K562 (cell line): ENCODE measurements around the gene NPM1. TPM values are rescaled to one million over a fixed set of nuclear protein-coding genes. Genes with fewer than 3 reads are reported as not detected.

Source experiments
- BACH1 ChIP-seq: fragments of 200-800 bp; sonication (Bioruptor generic); IDR thresholded peaks from 2 replicates; pipeline ENCODE4 v1.6.1; 2016; ENCODE audit warnings: missing genetic modification characterization, missing compliant biosample characterization
- GABPA ChIP-seq: fragments of 200-800 bp; sonication (Bioruptor generic); conservative IDR thresholded peaks from 2 replicates; pipeline ENCODE4 v1.6.1; 2016; ENCODE audit warnings: low read depth, missing genetic modification characterization, missing compliant biosample characterization
- GATA2 ChIP-seq: sonication (generic); formaldehyde crosslinking; IDR thresholded peaks from 2 replicates; pipeline ENCODE4 v1.4.0; 2020; ENCODE audit warnings: mild to moderate bottlenecking, missing genetic modification reagents
- GTF2F1 ChIP-seq: IDR thresholded peaks from 2 replicates; pipeline ENCODE4 v1.6.1; 2011; ENCODE audit warnings: low read depth, low read length, improper control_type of control experiment
- HINFP ChIP-seq: fragments of 450-650 bp; conservative IDR thresholded peaks from 2 replicates; pipeline ENCODE4 v1.6.1; 2016; ENCODE audit warnings: missing genetic modification characterization, low read depth, mild to moderate bottlenecking, control low read depth, missing compliant biosample characterization
- HMG20B ChIP-seq: fragments of 250-450 bp; sonication (Bioruptor Pico); IDR thresholded peaks from 2 replicates; pipeline ENCODE4 v1.5.0; 2021; ENCODE audit warnings: mild to moderate bottlenecking
- KDM4B ChIP-seq, 2 experiments: fragments of 450-650 bp in 1 of 2; sonication (generic) in 1 of 2; IDR thresholded peaks; 2 replicates each; pipeline ENCODE4 v1.6.1; 2016 to 2017; ENCODE audit warnings: borderline replicate concordance in 2 of 2, antibody characterized with exemption in 1 of 2, low read depth in 1 of 2, mild to moderate bottlenecking in 1 of 2
- MCM3 ChIP-seq: fragments of 450-650 bp; IDR thresholded peaks from 2 replicates; pipeline ENCODE4 v1.6.1; 2016
- NCOA6 ChIP-seq: fragments of 450-650 bp; IDR thresholded peaks from 2 replicates; pipeline ENCODE4 v1.6.1; 2017; ENCODE audit warnings: mild to moderate bottlenecking
- NELFE ChIP-seq: IDR thresholded peaks from 2 replicates; pipeline ENCODE4 v1.6.1; 2011; ENCODE audit warnings: mild to moderate bottlenecking; ENCODE audit not compliant: insufficient read depth, insufficient read length
- NR3C1 ChIP-seq: sonication (generic); formaldehyde crosslinking; IDR thresholded peaks from 2 replicates; pipeline ENCODE4 v1.8.1; 2022; ENCODE audit warnings: missing genetic modification reagents
- PHB ChIP-seq: fragments of 250-450 bp; sonication (Bioruptor Pico); IDR thresholded peaks from 2 replicates; pipeline ENCODE4 v1.5.0; 2021
- POLR2AphosphoS2 ChIP-seq: IDR thresholded peaks from 2 replicates; pipeline ENCODE4 v1.6.1; 2012; ENCODE audit warnings: low read length, improper control_type of control experiment
- POLR3A ChIP-seq: IDR thresholded peaks from 2 replicates; pipeline ENCODE4 v1.6.1; 2011; ENCODE audit warnings: borderline replicate concordance, mild to moderate bottlenecking, moderate library complexity; ENCODE audit not compliant: insufficient read length, insufficient read depth; ENCODE audit errors: extremely low read depth
- SOX6 ChIP-seq: fragments of 450-650 bp; IDR thresholded peaks from 2 replicates; pipeline ENCODE4 v1.6.1; 2014; ENCODE audit warnings: mild to moderate bottlenecking
- UBTF ChIP-seq, 2 experiments: IDR thresholded peaks; 2 replicates each; pipeline ENCODE4 v1.6.1; 2012; ENCODE audit warnings: improper control_type of control experiment in 2 of 2, low read depth in 2 of 2, low read length in 2 of 2, borderline replicate concordance in 1 of 2
- YY1 ChIP-seq, 3 experiments: IDR thresholded peaks; 2 replicates each; pipeline ENCODE4 v1.6.1; 2011; ENCODE audit warnings: low read length in 2 of 3, mild to moderate bottlenecking in 2 of 3, moderate library complexity in 2 of 3, borderline replicate concordance in 1 of 3, control low read depth in 1 of 3, low read depth in 1 of 3; ENCODE audit not compliant: insufficient read depth in 3 of 3, insufficient replicate concordance in 2 of 3, control insufficient read depth in 1 of 3, insufficient read length in 1 of 3; ENCODE audit errors: extremely low read depth in 1 of 3
- ZKSCAN8 ChIP-seq: fragments of 200-800 bp; sonication (Bioruptor generic); IDR thresholded peaks from 2 replicates; pipeline ENCODE4 v1.6.1; 2016; ENCODE audit warnings: missing genetic modification characterization, missing compliant biosample characterization
- ZNF140 ChIP-seq: fragments of 250-450 bp; sonication (Bioruptor Pico); IDR thresholded peaks from 2 replicates; pipeline ENCODE4 v1.8.0; 2021; ENCODE audit warnings: moderate library complexity, mild to moderate bottlenecking, inconsistent platforms
- ZNF589 ChIP-seq: fragments of 200-800 bp; sonication (Bioruptor generic); IDR thresholded peaks from 2 replicates; pipeline ENCODE4 v1.6.1; 2016; ENCODE audit warnings: low read depth, missing genetic modification characterization, missing compliant biosample characterization
- polyA plus RNA-seq, 8 experiments: library from polyadenylated mRNA; depleted of rRNA in 4 of 8; stranded (reverse) in 5 of 8; unstranded in 3 of 8; fragments of >200 nt; fragmentation: Nextera tagmentation in 2 of 8; fragmentation: Illumina TruSeq in 1 of 8; extraction: Ambion mirVana in 2 of 8; extraction: Trizol in 1 of 8; gene quantifications; 2 replicates each; pipeline versions ENCODE4 v1.2.1 to v1.2.3, GENCODE V29; 2011 to 2014; ENCODE audit warnings: inconsistent platforms in 1 of 8, missing spikeins in 1 of 8
- total RNA-seq, 7 experiments: library from RNA; depleted of rRNA in 6 of 7; stranded (reverse); fragments of >200 nt in 6 of 7; fragmentation: Illumina TruSeq in 2 of 7; extraction: Trizol in 2 of 7; gene quantifications; 2 replicates each; pipeline versions ENCODE4 v1.2.1 to v1.2.3, GENCODE V29; 2011 to 2021; ENCODE audit warnings: low replicate concordance in 1 of 7
- TF ChIP-seq, protein P1 (sequence below): sonication (generic); formaldehyde crosslinking; IDR thresholded peaks from 2 replicates; pipeline ENCODE4 v1.9.0; 2022; ENCODE audit warnings: mild to moderate bottlenecking, missing genetic modification reagents
- TF ChIP-seq, protein P2 (sequence below): fragments of 450-650 bp; formaldehyde crosslinking; IDR thresholded peaks from 2 replicates; pipeline ENCODE4 v1.4.0; 2020; ENCODE audit warnings: mild to moderate bottlenecking, moderate library complexity

The NPM1 gene
- total and polyA plus RNA-seq, 9 of the 15 experiments (the other 6 are each of a cell fraction or from before 2014, with no cell fraction given) = 2,438 to 6,909 (median 5,639) TPM

DNA sequence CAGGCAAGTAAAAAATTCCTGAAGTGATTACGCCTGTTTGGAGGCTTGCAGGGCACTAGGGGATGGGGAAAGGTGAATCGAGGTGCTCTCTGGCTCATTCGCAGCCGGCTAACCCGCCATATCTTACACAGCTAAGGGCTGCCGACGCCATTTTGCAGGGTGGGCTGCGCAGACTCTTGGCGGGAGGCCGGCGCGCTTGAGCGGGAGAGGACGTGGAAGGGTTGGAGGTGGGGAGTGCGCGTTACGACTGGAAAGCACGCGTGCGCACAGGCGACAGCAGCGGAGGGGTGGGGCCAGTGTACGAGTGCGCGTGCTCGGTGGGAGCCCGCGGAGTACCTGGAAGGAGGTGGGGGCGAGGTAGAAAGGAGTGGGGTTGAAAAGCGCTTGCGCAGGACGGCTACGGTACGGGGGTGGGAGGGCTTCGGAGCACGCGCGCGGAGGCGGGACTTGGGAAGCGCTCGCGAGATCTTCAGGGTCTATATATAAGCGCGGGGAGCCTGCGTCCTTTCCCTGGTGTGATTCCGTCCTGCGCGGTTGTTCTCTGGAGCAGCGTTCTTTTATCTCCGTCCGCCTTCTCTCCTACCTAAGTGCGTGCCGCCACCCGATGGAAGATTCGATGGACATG is at the start of gene NPM1 (continued):
- TF ChIP-seq YY1 (IDR thresholded peaks at IDR 0.05; ENCODE audit: borderline replicate concordance in 1 of 3, control insufficient read depth in 1 of 3, extremely low read depth in 1 of 3, insufficient read depth in 3 of 3, insufficient read length in 1 of 3, insufficient replicate concordance in 2 of 3, low read depth in 1 of 3, low read length in 2 of 3) (peak; percentile 93 to 99 (median 96)), KDM4B (IDR thresholded peaks at IDR 0.05; ENCODE audit: borderline replicate concordance in 2 of 2, low read depth in 1 of 2) (no peak), GABPA (tag) (no peak), ZKSCAN8 (no peak), ZNF140 (no peak), UBTF (IDR thresholded peaks at IDR 0.05; ENCODE audit: borderline replicate concordance in 1 of 2, low read depth in 2 of 2, low read length in 2 of 2) (no peak), PHB (CRISPR knock-in tag) (no peak), POLR3A (no peak), NCOA6 (no peak), HMG20B (CRISPR knock-in tag) (no peak), POLR2AphosphoS2 (peak; percentile 80; the same call in 1 of the 2 replicates), GTF2F1 (peak; percentile 97), GATA2 (CRISPR knock-in tag) (no peak), NR3C1 (CRISPR knock-in tag) (peak; percentile 90), BACH1 (tag) (no peak), ZNF589 (CRISPR knock-in tag) (0 out of 2 replicates have a peak, but pooled peaks have one; percentile 54), NELFE (peak; percentile 46), HINFP (tag) (no peak), SOX6 (no peak), MCM3 (no peak)
- TF ChIP-seq, protein P1, sequence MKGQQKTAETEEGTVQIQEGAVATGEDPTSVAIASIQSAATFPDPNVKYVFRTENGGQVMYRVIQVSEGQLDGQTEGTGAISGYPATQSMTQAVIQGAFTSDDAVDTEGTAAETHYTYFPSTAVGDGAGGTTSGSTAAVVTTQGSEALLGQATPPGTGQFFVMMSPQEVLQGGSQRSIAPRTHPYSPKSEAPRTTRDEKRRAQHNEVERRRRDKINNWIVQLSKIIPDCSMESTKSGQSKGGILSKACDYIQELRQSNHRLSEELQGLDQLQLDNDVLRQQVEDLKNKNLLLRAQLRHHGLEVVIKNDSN (CRISPR knock-in tag) = peak; percentile 47; the same call in 1 of the 2 replicates
- TF ChIP-seq, protein P2, sequence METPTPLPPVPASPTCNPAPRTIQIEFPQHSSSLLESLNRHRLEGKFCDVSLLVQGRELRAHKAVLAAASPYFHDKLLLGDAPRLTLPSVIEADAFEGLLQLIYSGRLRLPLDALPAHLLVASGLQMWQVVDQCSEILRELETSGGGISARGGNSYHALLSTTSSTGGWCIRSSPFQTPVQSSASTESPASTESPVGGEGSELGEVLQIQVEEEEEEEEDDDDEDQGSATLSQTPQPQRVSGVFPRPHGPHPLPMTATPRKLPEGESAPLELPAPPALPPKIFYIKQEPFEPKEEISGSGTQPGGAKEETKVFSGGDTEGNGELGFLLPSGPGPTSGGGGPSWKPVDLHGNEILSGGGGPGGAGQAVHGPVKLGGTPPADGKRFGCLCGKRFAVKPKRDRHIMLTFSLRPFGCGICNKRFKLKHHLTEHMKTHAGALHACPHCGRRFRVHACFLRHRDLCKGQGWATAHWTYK (CRISPR knock-in tag) = no peak
